Measurements from ENCODE around the gene COL28A1.

Gene COL28A1

GRCh38 chr7:7521259-7521658 lies 14.4 kb downstream of the COL28A1 start:
- peak in 1 of 2 experiments; percentile 3 for DNase-seq
- TF ChIP-seq GATA1 (IDR thresholded peaks at IDR 0.05; ENCODE audit: low read depth, low read length) (no peak), POLR2A (IDR thresholded peaks at IDR 0.05; ENCODE audit: low read length) (no peak)

- no peak for DNase-seq
- TF ChIP-seq POLR2A (IDR thresholded peaks at IDR 0.05; ENCODE audit: low read length) (no peak), GATA1 (IDR thresholded peaks at IDR 0.05; ENCODE audit: low read depth, low read length) (no peak)
Measured at GRCh38 chr7:7519528-7519927, 16.1 kb downstream of the COL28A1 start.

- DNase-seq = no peak
- TF ChIP-seq GATA1 (IDR thresholded peaks at IDR 0.05; ENCODE audit: low read depth, low read length) (no peak), POLR2A (IDR thresholded peaks at IDR 0.05; ENCODE audit: low read length) (no peak)
Measured at GRCh38 chr7:7519056-7519455, 16.6 kb downstream of the COL28A1 start.

DNA sequence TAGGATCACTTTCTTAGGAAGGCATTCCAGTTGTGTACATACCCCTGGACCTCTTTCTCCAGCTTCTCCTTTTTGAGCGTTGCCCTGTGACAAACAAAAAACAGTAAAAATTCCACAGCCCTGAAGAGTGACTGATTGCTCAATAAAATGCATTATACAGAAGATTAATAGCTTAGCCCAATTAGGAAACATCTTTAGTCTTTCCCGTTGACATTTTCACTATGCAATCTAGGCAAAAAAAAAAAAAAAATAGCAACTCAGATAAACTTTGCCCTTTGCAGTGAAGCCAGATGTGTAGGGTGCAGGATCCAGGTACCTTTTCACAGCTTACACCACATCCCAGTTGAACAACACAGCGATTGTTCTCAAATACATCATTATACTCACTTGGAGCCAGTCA lies 17.9 kb downstream of the COL28A1 start:
- TF ChIP-seq GATA1 (IDR thresholded peaks at IDR 0.05; ENCODE audit: low read depth, low read length) (no peak), POLR2A (IDR thresholded peaks at IDR 0.05; ENCODE audit: low read length) (no peak)
- DNase-seq = no peak

- no peak for TF ChIP-seq POLR2A (IDR thresholded peaks at IDR 0.05; ENCODE audit: low read length)
- TF ChIP-seq GATA1 (IDR thresholded peaks at IDR 0.05; ENCODE audit: low read depth, low read length) = no peak
- DNase-seq = no peak
Measured at GRCh38 chr7:7516662-7517061, 19.0 kb downstream of the COL28A1 start.

GRCh38 chr7:7516156-7516555 lies 19.5 kb downstream of the COL28A1 start:
- no peak for TF ChIP-seq POLR2A (IDR thresholded peaks at IDR 0.05; ENCODE audit: low read length)
- TF ChIP-seq GATA1 (IDR thresholded peaks at IDR 0.05; ENCODE audit: low read depth, low read length) = no peak
- no peak for DNase-seq

DNA sequence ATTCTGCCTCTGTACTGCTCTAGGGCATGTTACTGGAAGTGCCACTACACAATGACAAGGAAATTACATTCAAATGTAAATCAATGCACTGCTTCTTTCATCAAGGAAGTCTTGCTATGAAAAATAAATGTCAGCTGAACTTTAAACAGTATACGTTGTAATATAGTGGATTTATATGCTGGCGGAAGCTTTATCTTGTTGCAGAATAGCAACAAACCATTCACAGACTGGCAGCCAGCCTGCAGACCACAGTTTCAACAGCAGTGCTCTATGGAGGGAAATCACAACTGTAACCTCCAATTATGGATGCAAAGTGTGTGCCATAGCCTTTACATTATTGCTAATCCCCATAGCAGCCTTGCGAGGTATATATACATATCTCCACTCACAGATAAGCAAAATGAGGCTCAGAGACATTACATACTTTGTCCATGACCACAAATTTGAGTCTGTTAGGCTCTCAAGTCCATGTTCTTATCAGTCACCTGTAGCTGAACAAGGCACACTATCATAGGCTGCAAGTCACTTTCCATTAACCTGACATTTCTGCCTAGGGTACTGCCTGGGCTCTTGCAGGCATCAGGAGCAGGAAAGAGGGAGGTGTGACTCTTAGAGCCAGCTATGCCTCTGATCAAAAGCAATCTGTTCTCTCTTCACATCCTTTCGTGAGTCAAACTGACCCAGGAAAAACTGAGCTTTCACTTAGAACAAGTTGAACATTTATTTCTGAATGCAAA lies 22.6 kb downstream of the COL28A1 start:
- TF ChIP-seq GATA1 (IDR thresholded peaks at IDR 0.05; ENCODE audit: low read depth, low read length) (no peak), POLR2A (IDR thresholded peaks at IDR 0.05; ENCODE audit: low read length) (no peak)
- no peak for DNase-seq

DNA sequence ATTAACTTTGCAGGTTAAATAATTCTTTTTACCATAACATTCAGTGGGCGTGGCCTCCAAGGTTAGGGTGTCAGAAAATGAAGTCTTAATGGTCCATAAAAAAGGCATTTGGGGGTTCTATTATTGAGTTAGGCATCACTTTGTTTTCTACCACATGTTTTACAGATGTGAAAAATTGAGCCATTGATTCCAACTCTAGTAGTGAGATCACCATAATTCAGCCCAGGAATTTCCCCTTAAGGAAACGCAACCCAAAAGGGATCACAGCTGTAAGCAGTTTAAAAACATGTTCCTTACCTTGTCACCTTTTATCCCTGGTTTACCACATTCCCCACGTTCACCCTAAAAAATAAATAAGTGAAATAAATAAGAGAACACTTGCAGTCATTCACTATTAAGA lies 24.9 kb downstream of the COL28A1 start:
- DNase-seq = no peak
- no peak for TF ChIP-seq POLR2A (IDR thresholded peaks at IDR 0.05; ENCODE audit: low read length)
- TF ChIP-seq GATA1 (IDR thresholded peaks at IDR 0.05; ENCODE audit: low read depth, low read length) = no peak

GRCh38 chr7:7505915-7506314 lies 29.8 kb downstream of the COL28A1 start:
- no peak for DNase-seq
- no peak for TF ChIP-seq GATA1 (IDR thresholded peaks at IDR 0.05; ENCODE audit: low read depth, low read length)
- TF ChIP-seq POLR2A (IDR thresholded peaks at IDR 0.05; ENCODE audit: low read length) = no peak

- TF ChIP-seq GATA1 (IDR thresholded peaks at IDR 0.05; ENCODE audit: low read depth, low read length) = no peak
- no peak for TF ChIP-seq POLR2A (IDR thresholded peaks at IDR 0.05; ENCODE audit: low read length)
- DNase-seq = no peak
Measured at GRCh38 chr7:7504910-7505704, 30.6 kb downstream of the COL28A1 start.

DNA sequence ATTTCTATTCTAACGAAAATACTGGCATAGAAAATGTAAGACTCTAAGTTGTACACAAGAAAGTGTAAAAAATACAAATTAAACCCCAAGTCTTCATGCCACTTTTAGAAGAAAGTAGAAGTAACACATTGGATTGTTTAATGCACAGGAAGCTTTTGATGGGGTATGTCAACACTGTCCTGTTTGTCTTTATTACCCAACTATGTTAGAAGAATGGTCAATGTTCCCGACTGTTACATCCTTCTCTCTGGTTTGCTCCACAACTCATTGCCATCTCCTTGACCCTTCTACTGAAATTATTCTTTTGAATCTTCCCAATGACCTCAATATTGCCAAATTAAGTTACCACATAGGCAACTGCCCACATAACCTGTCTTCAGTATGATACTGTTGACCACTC lies 35.8 kb downstream of the COL28A1 start:
- no peak for TF ChIP-seq POLR2A (IDR thresholded peaks at IDR 0.05; ENCODE audit: low read length)
- no peak for TF ChIP-seq GATA1 (IDR thresholded peaks at IDR 0.05; ENCODE audit: low read depth, low read length)
- no peak for DNase-seq

- DNase-seq = no peak
- TF ChIP-seq GATA1 (IDR thresholded peaks at IDR 0.05; ENCODE audit: low read depth, low read length) (no peak), POLR2A (IDR thresholded peaks at IDR 0.05; ENCODE audit: low read length) (no peak)
Measured at GRCh38 chr7:7498856-7499255, 36.8 kb downstream of the COL28A1 start.

GRCh38 chr7:7496311-7496710 lies 39.4 kb downstream of the COL28A1 start:
- TF ChIP-seq GATA1 (IDR thresholded peaks at IDR 0.05; ENCODE audit: low read depth, low read length) (no peak), POLR2A (IDR thresholded peaks at IDR 0.05; ENCODE audit: low read length) (no peak)
- no peak for DNase-seq

- DNase-seq = no peak
- TF ChIP-seq GATA1 (IDR thresholded peaks at IDR 0.05; ENCODE audit: low read depth, low read length) (no peak), POLR2A (IDR thresholded peaks at IDR 0.05; ENCODE audit: low read length) (no peak)
Measured at GRCh38 chr7:7495171-7495570, 40.5 kb downstream of the COL28A1 start.

DNA sequence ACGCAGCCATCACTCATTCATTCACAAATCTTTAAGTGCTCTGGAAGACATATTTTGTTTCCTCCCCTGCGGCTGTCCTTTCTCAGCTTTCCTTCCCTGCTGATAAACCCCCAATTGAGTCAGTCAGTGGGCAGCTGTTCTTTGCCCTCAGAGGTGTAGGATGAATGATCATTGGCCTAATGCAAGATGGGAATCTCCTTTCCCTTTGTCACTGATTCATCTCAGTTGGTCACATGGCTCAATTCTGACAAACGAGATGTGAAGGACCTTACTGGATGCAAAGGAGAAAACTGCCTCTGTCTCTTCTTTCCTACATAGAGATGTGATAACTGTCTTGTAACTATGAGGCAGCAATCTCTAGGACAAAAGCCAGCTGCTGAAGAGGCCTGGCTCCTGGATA lies 44.6 kb downstream of the COL28A1 start:
- no peak for DNase-seq
- TF ChIP-seq GATA1 (IDR thresholded peaks at IDR 0.05; ENCODE audit: low read depth, low read length) = no peak
- no peak for TF ChIP-seq POLR2A (IDR thresholded peaks at IDR 0.05; ENCODE audit: low read length)

Measured in erythroblast (primary cell).